ENCODE data around the gene DCANP1. TPM values are rescaled to one million over a fixed set of nuclear protein-coding genes. Genes with fewer than 3 reads are reported as not detected.
"Not testable (repeated sequence)": the region's sequence is repeated elsewhere in the genome, so short reads cannot be mapped to it uniquely, and the experiment has no call there.

DCANP1 gene, protein sequence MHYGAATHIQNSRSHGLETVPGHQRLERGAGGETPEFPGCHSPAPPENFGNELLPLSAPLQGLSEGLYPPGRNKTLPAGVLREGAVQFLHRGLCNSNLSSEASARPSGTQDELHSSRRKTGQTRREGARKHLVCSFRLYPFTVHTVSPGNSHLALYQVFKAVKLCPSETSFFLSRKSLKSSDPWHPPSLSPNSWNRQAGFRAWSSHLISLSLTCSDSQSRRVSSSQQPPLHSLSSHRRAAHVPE
- under 1 TPM in 1 of 9 donors, not detected in 8; 0.11 TPM for total RNA-seq
- not detected for polyA plus RNA-seq
- long read RNA-seq, donor 1, result 0 reads
- long read RNA-seq, donor 2, result 0 reads
- long read RNA-seq, donor 3, result 0 reads

DNA sequence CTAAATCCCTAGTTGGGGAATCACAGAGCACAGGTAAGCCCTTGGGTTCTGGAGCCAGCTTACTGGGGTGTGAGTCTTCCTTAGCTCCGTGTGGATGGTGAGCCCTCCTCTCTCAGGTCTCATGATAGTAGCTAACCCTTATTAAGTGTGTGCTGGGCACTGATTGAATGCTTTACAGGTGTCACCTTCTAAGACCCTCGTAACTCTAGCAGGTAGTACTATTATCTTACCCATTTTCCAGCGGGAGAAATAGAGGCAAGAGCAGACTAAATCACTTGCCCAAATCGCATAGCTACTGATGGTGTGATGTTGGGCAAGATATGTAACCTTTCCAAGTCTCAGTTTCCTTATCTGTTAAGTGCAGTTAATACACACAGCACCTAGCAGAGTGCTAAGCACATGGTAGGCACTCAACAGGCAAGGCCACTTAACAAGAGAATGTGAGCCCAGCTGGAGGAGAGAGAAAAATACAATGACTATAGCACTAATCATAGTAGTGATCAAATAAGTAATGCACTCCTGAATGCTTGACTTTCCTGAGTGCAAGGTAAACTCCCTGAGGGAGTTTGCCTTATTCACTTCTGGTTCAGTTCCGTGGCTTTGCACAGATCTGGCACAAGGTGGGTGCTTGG lies at the start of gene DCANP1:
DCANP1 (minus strand) TSS at position 51 of the 632 bp plus-strand sequence. CDS start 240 bp downstream, outside the sequence.
- intact Hi-C loops (cut with DNase I), result no loop called here
- Histone ChIP-seq H3K27ac (no peak within 1 kb of the TSS), H3K4me1 (peaks cover 0 to 23% (median 1%) of the 10 kb centered on the region in 12 donors), H3K4me3 (no peak within 1 kb of the TSS), H3K9me3 (no peaks in the 10 kb centered on the region), H3K27me3 (no peaks in the 10 kb centered on the region), H3K36me3 (no peaks in the 10 kb centered on the region)
- WGBS, 4 donors, result 87 to 94% (median 90%) methylated on average over 3 to 5 of the region's 5 CpGs
- TF ChIP-seq POLR2A (IDR thresholded peaks at IDR 0.05), result no peak
- TF ChIP-seq, protein P1, sequence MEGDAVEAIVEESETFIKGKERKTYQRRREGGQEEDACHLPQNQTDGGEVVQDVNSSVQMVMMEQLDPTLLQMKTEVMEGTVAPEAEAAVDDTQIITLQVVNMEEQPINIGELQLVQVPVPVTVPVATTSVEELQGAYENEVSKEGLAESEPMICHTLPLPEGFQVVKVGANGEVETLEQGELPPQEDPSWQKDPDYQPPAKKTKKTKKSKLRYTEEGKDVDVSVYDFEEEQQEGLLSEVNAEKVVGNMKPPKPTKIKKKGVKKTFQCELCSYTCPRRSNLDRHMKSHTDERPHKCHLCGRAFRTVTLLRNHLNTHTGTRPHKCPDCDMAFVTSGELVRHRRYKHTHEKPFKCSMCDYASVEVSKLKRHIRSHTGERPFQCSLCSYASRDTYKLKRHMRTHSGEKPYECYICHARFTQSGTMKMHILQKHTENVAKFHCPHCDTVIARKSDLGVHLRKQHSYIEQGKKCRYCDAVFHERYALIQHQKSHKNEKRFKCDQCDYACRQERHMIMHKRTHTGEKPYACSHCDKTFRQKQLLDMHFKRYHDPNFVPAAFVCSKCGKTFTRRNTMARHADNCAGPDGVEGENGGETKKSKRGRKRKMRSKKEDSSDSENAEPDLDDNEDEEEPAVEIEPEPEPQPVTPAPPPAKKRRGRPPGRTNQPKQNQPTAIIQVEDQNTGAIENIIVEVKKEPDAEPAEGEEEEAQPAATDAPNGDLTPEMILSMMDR (IDR thresholded peaks at IDR 0.05), result no peak
- no peak for ATAC-seq
- DNase-seq, result no peak

- H3K27me3 ChIP-seq, result peaks cover 4 to 77% (median 40%) of the 10 kb centered on the region in 9 donors
These were observed 48.4 kb upstream of the DCANP1 start for GRCh38 chr5:135495531-135495930.

DNA sequence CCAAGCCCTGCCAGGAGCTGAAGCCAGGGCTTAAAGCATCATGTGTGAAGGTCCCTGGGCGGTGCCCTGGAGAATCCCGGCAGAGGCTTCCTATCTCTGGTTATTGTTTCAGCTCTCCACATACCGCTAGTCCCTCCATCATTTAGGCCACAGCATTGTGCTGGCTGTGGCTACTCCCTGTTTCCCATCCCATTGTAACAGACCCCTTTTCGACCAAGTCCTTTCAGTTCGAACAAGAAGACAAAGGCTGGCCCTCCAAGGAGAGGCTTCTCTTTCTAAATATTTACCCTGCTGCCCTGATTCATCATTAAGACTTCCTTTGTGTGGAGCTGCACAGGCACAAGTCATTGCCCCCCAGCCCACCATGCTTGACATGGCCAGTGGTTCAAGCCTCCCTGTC lies 47.0 kb upstream of the DCANP1 start:
- TF ChIP-seq, protein P1 (IDR thresholded peaks at IDR 0.05), result no peak
- no peak for TF ChIP-seq POLR2A (IDR thresholded peaks at IDR 0.05)
- H3K27ac ChIP-seq, result no peak overlapping the region
- H3K4me1 ChIP-seq, result peaks cover 0 to 23% (median 11%) of the 10 kb centered on the region in 12 donors
- no peaks in the 10 kb centered on the region for H3K9me3 ChIP-seq
- H3K4me3 ChIP-seq, result no peak overlapping the region
- no peaks in the 10 kb centered on the region for H3K36me3 ChIP-seq
- no peak for DNase-seq
- H3K27me3 ChIP-seq, result peaks cover 8 to 85% (median 47%) of the 10 kb centered on the region in 9 donors
- intact Hi-C loops (cut with DNase I), result no loop called here
- no peak for ATAC-seq
- WGBS, 4 donors, result 71 to 88% (median 74%) methylated on average over 5 of the region's 5 CpGs

More at GRCh38 chr5:135495531-135495930, 48.4 kb upstream of the DCANP1 start:
- ATAC-seq; DNase-seq; H3K4me3 ChIP-seq; H3K27ac ChIP-seq; H3K4me1 ChIP-seq; intact Hi-C loops (cut with DNase I); H3K36me3 ChIP-seq; H3K9me3 ChIP-seq: not testable (repeated sequence)
- 66 to 73% (median 69%) methylated on average over 4 of the region's 4 CpGs for WGBS, 4 donors

DNA sequence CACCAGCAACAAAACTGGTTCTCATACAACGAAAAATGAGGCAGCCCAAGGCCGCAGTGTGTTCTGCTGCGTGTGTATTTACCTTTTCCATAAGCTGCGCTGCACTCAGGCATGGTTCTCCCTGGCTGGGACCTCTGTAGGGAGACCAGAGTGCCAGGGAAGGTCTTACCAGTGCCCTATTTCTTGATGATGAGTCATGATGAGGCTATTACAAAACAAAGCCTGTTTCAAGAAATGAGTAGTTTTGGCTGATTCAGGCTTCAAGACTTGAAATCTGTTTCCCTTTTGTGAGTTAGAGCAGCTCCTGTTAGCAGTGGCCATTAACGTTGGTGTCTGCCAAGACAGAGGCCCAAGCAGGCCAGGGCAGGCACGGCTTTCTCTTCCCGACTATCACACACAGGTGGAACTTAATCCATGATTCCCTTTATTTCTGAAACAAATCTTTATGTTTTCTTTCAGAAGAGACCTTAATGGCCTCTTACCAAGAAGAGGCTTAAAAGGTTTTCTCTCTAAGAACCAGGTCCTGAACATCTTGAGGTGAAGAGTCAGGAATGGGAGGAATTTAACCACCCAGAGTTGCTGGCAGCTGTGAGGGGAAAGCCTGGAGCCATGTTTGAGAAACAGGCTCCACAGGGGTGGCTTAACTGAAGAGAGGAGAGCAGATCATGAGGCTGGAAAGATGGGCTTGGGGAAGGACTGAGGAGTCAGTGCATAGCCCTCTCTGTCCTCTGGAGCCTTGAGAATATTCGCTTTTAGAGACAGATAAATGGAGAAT lies 46.4 kb upstream of the DCANP1 start:
- DNase-seq (no peak), ATAC-seq (peak in 1 of 4 donors; percentile 38)
- Histone ChIP-seq H3K27ac (no peak overlapping the region), H3K9me3 (no peaks in the 10 kb centered on the region), H3K27me3 (peaks cover 13 to 85% (median 53%) of the 10 kb centered on the region in 9 donors), H3K4me3 (no peak overlapping the region), H3K36me3 (no peaks in the 10 kb centered on the region), H3K4me1 (peaks cover 0 to 29% (median 16%) of the 10 kb centered on the region in 12 donors)
- intact Hi-C loops (cut with DNase I), result no loop called here
- WGBS, 4 donors, result 70 to 83% (median 80%) methylated on average over 8 of the region's 8 CpGs
- TF ChIP-seq, protein P1 (IDR thresholded peaks at IDR 0.05), result no peak
- no peak for TF ChIP-seq POLR2A (IDR thresholded peaks at IDR 0.05)

All from heart left ventricle (tissue), 16 donors.